ENCODE data around the gene ANTXR1. TPM values are rescaled to one million over a fixed set of nuclear protein-coding genes. Genes with fewer than 3 reads are reported as not detected.

ANTXR1 gene
- polyA plus RNA-seq, 1 donor = 29.6 TPM

DNA sequence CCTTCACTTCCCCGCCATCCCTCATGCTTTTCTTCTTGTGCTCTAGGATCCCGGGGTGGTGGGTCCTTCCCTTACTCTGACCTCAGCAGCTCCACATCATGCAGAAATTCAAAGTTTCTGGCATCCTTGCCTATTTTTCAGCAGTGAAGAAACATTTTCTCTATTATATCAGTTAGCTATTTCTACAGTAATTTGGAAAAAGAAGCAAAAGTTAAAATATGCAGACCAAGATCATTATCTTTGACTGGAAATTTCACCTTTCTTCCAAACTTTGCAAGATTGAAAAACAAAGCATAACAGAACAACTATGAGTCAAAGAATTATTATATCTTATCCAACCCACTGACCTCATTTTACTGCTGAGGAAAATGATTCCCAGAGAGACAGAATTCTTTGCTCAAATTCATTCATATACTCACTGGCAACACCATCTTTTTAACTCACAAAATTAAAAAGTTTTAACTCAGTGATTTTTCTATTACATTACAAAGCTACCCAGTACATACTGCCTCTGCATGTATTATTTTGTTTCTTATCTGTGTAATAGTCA is 40.5 kb downstream of the ANTXR1 start:
- Histone ChIP-seq H3K9me3 (ENCODE audit: control insufficient read depth, low read depth, low read length) (no peaks in the 10 kb centered on the region), H3K27me3 (ENCODE audit: control insufficient read depth, insufficient read depth, low read length) (no peaks in the 10 kb centered on the region), H3K4me3 (ENCODE audit: low read length) (no peak overlapping the region), H3K36me3 (ENCODE audit: control insufficient read depth, insufficient read depth, low read length) (no peaks in the 10 kb centered on the region), H3K27ac (ENCODE audit: low read length) (no peak overlapping the region), H3K4me1 (ENCODE audit: control insufficient read depth, insufficient read depth, low read length) (no peaks in the 10 kb centered on the region)
- WGBS (ENCODE audit: insufficient coverage, low lambda C conversion rate) = 100% methylated on average over 1 of the region's 2 CpGs
- DNase-seq = no peak

DNA sequence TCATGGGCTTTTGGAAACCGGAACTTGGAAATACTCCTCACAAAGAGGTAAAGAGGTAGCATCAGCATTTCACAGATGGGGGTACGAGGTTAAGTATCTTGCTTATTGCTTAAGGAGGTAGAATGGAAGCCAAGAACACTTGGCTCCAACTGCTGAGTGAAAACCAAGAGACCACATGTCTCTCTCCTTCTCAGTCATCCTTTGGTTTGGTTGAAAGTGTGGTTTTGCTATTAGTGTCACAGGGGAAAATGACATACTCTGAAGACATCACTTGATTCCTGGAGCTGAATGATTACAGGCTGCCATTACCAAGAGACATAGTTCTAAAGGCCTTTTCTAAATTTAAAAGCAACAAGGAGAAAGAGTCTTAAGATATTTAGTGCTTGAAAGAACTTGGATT is 41.5 kb downstream of the ANTXR1 start:
- DNase-seq = no peak
- H3K9me3 ChIP-seq (ENCODE audit: control insufficient read depth, low read depth, low read length) = no peaks in the 10 kb centered on the region
- no peak overlapping the region for H3K4me3 ChIP-seq (ENCODE audit: low read length)
- no peaks in the 10 kb centered on the region for H3K4me1 ChIP-seq (ENCODE audit: control insufficient read depth, insufficient read depth, low read length)
- H3K36me3 ChIP-seq (ENCODE audit: control insufficient read depth, insufficient read depth, low read length) = no peaks in the 10 kb centered on the region
- H3K27me3 ChIP-seq (ENCODE audit: control insufficient read depth, insufficient read depth, low read length) = no peaks in the 10 kb centered on the region
- no peak overlapping the region for H3K27ac ChIP-seq (ENCODE audit: low read length)
- no CpG with 5 or more reads among the region's 2 CpGs for WGBS (ENCODE audit: insufficient coverage, low lambda C conversion rate)

DNA sequence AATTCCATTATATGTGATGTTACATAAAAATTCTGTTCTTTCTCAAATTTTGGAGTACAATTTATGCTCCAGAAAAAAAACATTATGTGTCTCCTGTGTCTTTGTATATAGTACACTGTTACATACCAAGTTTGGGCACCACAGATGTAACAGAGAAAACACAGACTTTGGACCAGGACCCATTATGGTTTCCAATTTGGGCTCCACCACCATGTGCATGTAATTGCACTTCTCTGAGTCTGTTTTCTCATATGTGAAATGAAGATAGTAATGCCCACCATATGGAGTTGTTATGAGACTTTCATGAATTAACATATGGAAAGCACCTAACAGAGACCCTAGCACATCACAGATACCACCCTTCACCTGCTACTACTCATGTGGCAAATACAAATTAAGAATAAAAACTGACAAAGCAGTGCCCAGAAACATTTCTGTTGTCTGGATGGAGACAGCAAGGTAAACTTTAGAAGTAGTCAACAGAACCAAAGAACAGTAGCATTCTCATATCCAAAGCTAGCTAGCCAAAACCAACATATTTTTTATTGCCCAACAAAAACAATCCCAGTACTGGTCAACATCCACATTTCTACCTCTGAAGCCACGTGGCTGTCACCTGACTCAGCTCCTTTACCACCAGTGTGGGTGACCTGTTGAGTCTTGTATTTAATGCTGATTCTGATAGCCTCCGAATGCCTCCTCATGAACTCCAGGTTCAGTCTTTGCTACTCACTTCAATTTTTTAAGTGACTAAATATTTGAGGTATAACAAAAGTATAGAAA is 42.9 kb downstream of the ANTXR1 start:
- no peak for DNase-seq
- no peaks in the 10 kb centered on the region for H3K9me3 ChIP-seq (ENCODE audit: control insufficient read depth, low read depth, low read length)
- no CpG with 5 or more reads among the region's 2 CpGs for WGBS (ENCODE audit: insufficient coverage, low lambda C conversion rate)
- H3K4me3 ChIP-seq (ENCODE audit: low read length) = no peak overlapping the region
- no peaks in the 10 kb centered on the region for H3K36me3 ChIP-seq (ENCODE audit: control insufficient read depth, insufficient read depth, low read length)
- H3K27me3 ChIP-seq (ENCODE audit: control insufficient read depth, insufficient read depth, low read length) = no peaks in the 10 kb centered on the region
- no peak overlapping the region for H3K27ac ChIP-seq (ENCODE audit: low read length)
- no peaks in the 10 kb centered on the region for H3K4me1 ChIP-seq (ENCODE audit: control insufficient read depth, insufficient read depth, low read length)

DNA sequence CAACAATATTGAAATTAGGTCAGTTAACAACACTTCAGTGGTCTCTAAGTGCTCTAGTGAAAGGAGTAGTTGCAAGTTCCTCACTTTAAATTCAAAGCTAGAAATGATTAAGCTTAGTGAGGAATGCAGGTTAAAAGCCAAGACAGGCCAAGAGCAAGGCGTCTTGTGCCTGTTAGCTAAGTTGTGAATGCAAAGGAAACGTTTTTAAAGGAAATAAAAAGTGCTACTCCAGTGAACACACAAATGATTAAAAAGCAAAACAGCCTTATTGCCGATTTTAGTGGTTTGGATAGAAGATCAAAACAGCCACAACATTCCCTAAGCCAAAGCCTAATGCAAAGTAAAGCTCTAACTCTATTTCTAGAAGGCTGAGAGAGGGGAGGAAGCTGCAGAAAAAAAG is 44.7 kb downstream of the ANTXR1 start:
- Histone ChIP-seq H3K4me1 (ENCODE audit: control insufficient read depth, insufficient read depth, low read length) (no peaks in the 10 kb centered on the region), H3K36me3 (ENCODE audit: control insufficient read depth, insufficient read depth, low read length) (no peaks in the 10 kb centered on the region), H3K27ac (ENCODE audit: low read length) (no peak overlapping the region), H3K9me3 (ENCODE audit: control insufficient read depth, low read depth, low read length) (no peaks in the 10 kb centered on the region), H3K4me3 (ENCODE audit: low read length) (no peak overlapping the region), H3K27me3 (ENCODE audit: control insufficient read depth, insufficient read depth, low read length) (no peaks in the 10 kb centered on the region)
- DNase-seq = no peak
- WGBS (ENCODE audit: insufficient coverage, low lambda C conversion rate) = 100% methylated on average over 2 of the region's 3 CpGs

DNA sequence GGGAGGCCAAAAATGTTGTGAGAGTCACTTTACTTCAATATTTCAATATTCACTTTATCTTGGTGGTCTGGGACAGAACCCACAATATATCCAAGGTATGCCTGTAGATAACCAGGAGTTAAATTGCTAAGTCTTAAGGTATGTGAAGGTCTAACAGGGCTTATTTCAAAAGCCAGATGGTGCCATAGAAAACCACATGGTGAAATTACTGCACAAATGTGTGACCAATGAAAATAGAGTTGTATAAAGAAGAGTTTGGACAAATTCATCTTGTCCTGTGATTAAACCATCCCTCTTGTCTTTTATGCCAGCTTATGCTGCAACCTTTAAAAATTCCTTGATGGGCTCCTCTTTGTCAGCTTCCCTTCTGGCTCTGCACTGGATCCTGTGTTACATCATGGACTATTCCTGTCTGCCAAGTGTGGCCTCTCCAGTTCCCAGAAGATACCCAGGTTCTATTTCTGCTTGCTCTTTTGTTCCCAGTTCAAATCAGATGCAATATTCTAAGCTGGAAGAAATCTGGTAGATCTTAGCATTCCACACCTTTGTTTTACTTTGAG is 46.8 kb downstream of the ANTXR1 start:
- Histone ChIP-seq H3K27ac (ENCODE audit: low read length) (no peak overlapping the region), H3K9me3 (ENCODE audit: control insufficient read depth, low read depth, low read length) (no peaks in the 10 kb centered on the region), H3K4me1 (ENCODE audit: control insufficient read depth, insufficient read depth, low read length) (no peaks in the 10 kb centered on the region), H3K4me3 (ENCODE audit: low read length) (no peak overlapping the region), H3K36me3 (ENCODE audit: control insufficient read depth, insufficient read depth, low read length) (no peaks in the 10 kb centered on the region), H3K27me3 (ENCODE audit: control insufficient read depth, insufficient read depth, low read length) (no peaks in the 10 kb centered on the region)
- DNase-seq = no peak

DNA sequence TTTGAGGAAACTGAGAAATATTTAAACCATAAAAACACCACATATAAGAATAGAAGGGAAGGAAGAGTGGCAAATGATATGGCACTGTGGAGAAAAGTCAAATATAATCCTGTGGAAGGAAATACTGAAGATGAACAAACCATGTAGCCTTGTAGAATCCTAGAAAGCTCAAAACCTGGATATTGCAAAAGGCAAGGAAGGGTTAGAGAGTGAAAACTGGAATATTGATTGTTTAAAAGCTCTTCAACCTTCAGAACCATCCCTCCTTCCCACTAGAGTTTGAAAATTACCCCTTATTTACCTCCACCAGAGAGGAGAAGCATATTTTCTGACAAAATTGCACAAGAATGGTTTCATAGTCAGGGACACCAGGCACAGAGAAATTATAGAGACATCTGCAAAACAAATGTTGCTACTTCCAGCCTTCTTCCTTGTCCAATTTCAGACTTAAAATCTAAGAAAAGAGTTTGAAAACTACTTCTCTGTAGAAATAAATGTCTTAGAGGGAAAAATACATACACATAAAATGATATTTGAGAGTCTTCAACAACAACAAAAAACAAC is 48.0 kb downstream of the ANTXR1 start:
- Histone ChIP-seq H3K4me1 (ENCODE audit: control insufficient read depth, insufficient read depth, low read length) (no peaks in the 10 kb centered on the region), H3K36me3 (ENCODE audit: control insufficient read depth, insufficient read depth, low read length) (no peaks in the 10 kb centered on the region), H3K4me3 (ENCODE audit: low read length) (no peak overlapping the region), H3K27ac (ENCODE audit: low read length) (no peak overlapping the region), H3K9me3 (ENCODE audit: control insufficient read depth, low read depth, low read length) (no peaks in the 10 kb centered on the region), H3K27me3 (ENCODE audit: control insufficient read depth, insufficient read depth, low read length) (no peaks in the 10 kb centered on the region)
- DNase-seq = no peak

DNA sequence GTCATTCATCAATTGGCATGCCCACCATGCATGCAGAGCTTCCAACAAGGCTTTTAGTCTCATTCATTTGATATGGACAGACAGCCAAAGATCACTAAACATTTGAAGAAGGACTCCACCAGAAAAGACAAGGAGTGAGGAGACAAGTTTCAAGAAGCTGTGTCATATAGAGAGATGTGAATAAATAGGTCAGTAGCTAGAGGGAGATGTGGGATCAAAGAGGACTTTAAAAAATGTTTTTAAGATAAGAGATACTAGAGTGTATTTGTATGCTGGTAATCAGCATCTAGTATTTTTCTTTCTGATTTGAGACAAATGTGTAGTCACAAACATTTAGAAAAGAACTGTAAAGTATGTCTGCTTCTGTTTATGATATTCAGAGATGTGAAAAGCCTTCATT is 48.5 kb downstream of the ANTXR1 start:
- Histone ChIP-seq H3K27ac (ENCODE audit: low read length) (no peak overlapping the region), H3K9me3 (ENCODE audit: control insufficient read depth, low read depth, low read length) (no peaks in the 10 kb centered on the region), H3K4me3 (ENCODE audit: low read length) (no peak overlapping the region), H3K27me3 (ENCODE audit: control insufficient read depth, insufficient read depth, low read length) (no peaks in the 10 kb centered on the region), H3K4me1 (ENCODE audit: control insufficient read depth, insufficient read depth, low read length) (no peaks in the 10 kb centered on the region), H3K36me3 (ENCODE audit: control insufficient read depth, insufficient read depth, low read length) (no peaks in the 10 kb centered on the region)
- no peak for DNase-seq

DNA sequence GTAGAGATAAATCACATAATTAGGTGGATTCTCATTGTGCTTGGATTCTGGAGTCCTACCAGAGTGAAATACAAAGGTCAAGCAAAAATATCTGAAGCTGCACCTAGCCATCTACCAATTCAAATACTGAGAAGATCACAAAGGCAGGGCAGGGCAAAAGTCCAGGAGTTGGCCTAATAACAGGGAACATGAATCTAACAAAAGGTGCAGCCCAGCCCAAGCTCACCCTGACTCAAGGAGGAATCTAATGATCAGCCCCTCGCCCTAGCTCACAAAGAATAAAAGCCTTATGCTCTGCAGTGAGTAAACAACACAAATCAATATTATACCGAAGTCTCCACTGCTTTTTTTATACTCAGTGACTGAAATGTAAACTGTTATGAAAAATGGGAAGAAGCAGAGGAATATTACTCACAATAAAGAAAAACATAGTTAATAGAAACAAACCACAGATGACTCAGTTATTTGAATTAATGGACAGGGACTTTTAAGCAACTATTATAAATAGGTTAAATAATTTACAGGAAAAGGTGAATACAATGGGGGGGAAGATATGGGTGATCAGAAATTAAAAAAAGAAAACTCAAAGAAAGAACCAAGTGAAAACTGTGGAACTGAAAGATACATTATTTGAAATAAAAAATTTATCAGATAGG is 49.5 kb downstream of the ANTXR1 start:
- no peaks in the 10 kb centered on the region for H3K36me3 ChIP-seq (ENCODE audit: control insufficient read depth, insufficient read depth, low read length)
- H3K4me1 ChIP-seq (ENCODE audit: control insufficient read depth, insufficient read depth, low read length) = no peaks in the 10 kb centered on the region
- no peaks in the 10 kb centered on the region for H3K9me3 ChIP-seq (ENCODE audit: control insufficient read depth, low read depth, low read length)
- no peak overlapping the region for H3K27ac ChIP-seq (ENCODE audit: low read length)
- H3K4me3 ChIP-seq (ENCODE audit: low read length) = no peak overlapping the region
- H3K27me3 ChIP-seq (ENCODE audit: control insufficient read depth, insufficient read depth, low read length) = no peaks in the 10 kb centered on the region
- no CpG with 5 or more reads among the region's 2 CpGs for WGBS (ENCODE audit: insufficient coverage, low lambda C conversion rate)
- peak in 1 of 2 donors; percentile 12 for DNase-seq

DNA sequence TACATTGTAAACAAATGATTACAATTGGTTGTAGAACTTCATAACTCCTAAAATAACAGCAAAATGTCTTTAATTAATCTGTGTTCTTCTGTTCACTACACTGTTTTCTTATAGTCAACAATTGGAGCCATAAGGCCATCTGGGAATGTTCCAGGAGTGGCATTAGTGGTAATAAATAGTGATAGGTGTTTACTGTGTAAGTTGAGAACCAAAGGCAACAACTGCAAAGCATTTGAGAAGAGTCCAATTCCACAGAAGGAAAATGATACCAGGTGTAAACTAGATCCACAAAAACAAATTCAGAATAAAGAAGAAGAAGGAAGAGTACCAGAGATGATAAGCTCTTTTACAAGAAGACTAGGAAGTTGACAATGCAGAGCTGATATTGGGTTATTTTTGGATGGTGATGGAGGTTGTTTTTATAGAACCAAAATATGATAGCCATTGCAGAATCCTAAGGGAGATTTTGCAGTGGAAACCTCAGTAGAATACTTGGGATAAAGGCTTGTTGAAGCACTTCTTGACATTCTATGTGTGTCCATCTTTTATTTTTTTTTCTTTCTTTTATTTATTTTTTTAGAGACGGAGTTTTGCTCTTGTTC is 52.9 kb downstream of the ANTXR1 start:
- H3K27ac ChIP-seq (ENCODE audit: low read length) = no peak overlapping the region
- H3K4me1 ChIP-seq (ENCODE audit: control insufficient read depth, insufficient read depth, low read length) = no peaks in the 10 kb centered on the region
- DNase-seq = no peak
- no peaks in the 10 kb centered on the region for H3K27me3 ChIP-seq (ENCODE audit: control insufficient read depth, insufficient read depth, low read length)
- no peaks in the 10 kb centered on the region for H3K9me3 ChIP-seq (ENCODE audit: control insufficient read depth, low read depth, low read length)
- H3K36me3 ChIP-seq (ENCODE audit: control insufficient read depth, insufficient read depth, low read length) = no peaks in the 10 kb centered on the region
- no peak overlapping the region for H3K4me3 ChIP-seq (ENCODE audit: low read length)
- 92% methylated on average over 1 of the region's 1 CpG for WGBS (ENCODE audit: insufficient coverage, low lambda C conversion rate)

DNA sequence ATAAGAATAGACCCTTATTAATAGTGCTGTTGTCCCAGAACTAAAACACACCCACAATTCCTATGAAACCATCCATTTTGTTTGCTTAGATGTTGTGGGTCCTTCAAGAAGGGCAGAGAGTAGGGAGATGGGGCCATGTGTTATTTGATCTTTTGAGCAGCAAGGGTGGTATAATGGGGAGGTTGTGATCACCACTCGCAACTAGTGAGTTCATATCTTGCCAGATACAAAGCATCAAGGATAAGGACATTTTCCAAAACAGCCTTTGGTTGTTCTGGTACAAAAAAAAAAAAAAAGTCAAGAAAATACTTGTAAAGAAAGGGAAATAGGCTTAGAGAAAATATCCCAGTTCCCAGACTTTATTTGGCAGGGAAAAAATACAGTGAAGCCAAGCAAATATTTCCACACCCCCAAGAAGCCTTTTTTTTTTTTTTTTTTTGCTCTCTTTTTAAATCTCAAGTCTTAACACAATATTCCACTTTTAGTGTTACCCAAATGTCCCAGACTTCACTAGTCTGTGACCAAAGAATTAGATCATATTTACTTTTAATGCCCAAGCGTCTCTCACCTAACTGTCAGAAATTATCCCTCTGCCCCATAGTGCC is 54.1 kb downstream of the ANTXR1 start:
- Histone ChIP-seq H3K27me3 (ENCODE audit: control insufficient read depth, insufficient read depth, low read length) (no peaks in the 10 kb centered on the region), H3K4me3 (ENCODE audit: low read length) (no peak overlapping the region), H3K4me1 (ENCODE audit: control insufficient read depth, insufficient read depth, low read length) (no peaks in the 10 kb centered on the region), H3K9me3 (ENCODE audit: control insufficient read depth, low read depth, low read length) (no peaks in the 10 kb centered on the region), H3K27ac (ENCODE audit: low read length) (no peak overlapping the region), H3K36me3 (ENCODE audit: control insufficient read depth, insufficient read depth, low read length) (no peaks in the 10 kb centered on the region)
- WGBS (ENCODE audit: insufficient coverage, low lambda C conversion rate) = 86% methylated on average over 1 of the region's 2 CpGs
- DNase-seq = no peak
